BE2C (cell line): ENCODE measurements around the gene FOXJ1.
A peak's percentile ranks its signal among the peaks of the same experiment; 100 is the strongest.

Experiments
- DNase-seq: peaks from one replicate; pipeline ENCODE4 v3.0.0-alpha.2; 2020
- H3K27me3 ChIP-seq: fragments of 250-450 bp; sonication (Bioruptor Pico); 2 replicates; pipeline ENCODE4 v1.5.1; 2020; ENCODE audit warnings: mild to moderate bottlenecking
- H3K36me3 ChIP-seq: fragments of 250-450 bp; sonication (Bioruptor Pico); 2 replicates; pipeline ENCODE4 v1.5.1; 2020; ENCODE audit warnings: mild to moderate bottlenecking
- H3K4me1 ChIP-seq: fragments of 250-450 bp; sonication (Bioruptor Pico); 2 replicates; pipeline ENCODE4 v1.5.1; 2020
- H3K4me3 ChIP-seq: 2 replicates; pipeline ENCODE4 v1.5.1; 2011; ENCODE audit warnings: low read depth, low read length
- H3K9me3 ChIP-seq: fragments of 250-450 bp; sonication (Bioruptor Pico); 2 replicates; pipeline ENCODE4 v1.5.1; 2020
- CTCF ChIP-seq: IDR thresholded peaks from 2 replicates; pipeline ENCODE4 v1.5.1; 2012; ENCODE audit warnings: mild to moderate bottlenecking, low read depth, low read length

Gene FOXJ1

GRCh38 chr17:76155988-76156661, 15.1 kb upstream of the FOXJ1 start:
- Histone ChIP-seq H3K9me3 (no peaks in the 10 kb centered on the region), H3K4me3 (no peak overlapping the region), H3K27me3 (no peaks in the 10 kb centered on the region), H3K4me1 (no peaks in the 10 kb centered on the region), H3K36me3 (no peaks in the 10 kb centered on the region)
- no peak for TF ChIP-seq CTCF
- no peak for DNase-seq

- TF ChIP-seq CTCF = no peak
- no peaks in the 10 kb centered on the region for H3K27me3 ChIP-seq
- H3K36me3 ChIP-seq = no peaks in the 10 kb centered on the region
- no peak for DNase-seq
- no peaks in the 10 kb centered on the region for H3K4me1 ChIP-seq
- H3K4me3 ChIP-seq = no peak overlapping the region
- no peaks in the 10 kb centered on the region for H3K9me3 ChIP-seq
These were observed 14.1 kb upstream of the FOXJ1 start for GRCh38 chr17:76154936-76155845.

GRCh38 chr17:76154292-76154691, 13.2 kb upstream of the FOXJ1 start:
- no peak overlapping the region for H3K4me3 ChIP-seq
- no peaks in the 10 kb centered on the region for H3K27me3 ChIP-seq
- no peaks in the 10 kb centered on the region for H3K9me3 ChIP-seq
- no peaks in the 10 kb centered on the region for H3K36me3 ChIP-seq
- no peak for DNase-seq
- H3K4me1 ChIP-seq = no peaks in the 10 kb centered on the region
- TF ChIP-seq CTCF = no peak

DNA sequence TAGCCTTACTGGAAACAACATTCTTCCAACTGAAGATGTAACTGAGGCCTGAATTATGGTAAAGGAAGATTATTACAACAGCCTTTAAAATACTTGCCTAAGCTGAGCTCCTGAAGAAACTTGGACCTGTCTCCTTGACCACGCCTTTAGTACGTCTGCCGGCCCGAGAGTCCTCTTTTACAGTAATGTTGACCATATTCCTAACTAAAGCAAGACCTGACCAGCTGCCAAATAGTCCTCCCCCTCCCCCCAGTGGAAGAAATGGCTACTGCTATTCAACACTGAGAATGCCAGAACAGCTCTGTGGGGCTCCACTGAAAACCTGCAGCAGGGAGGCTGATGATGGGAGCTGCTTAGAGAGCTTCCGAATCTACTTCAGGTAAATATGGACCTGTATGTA, 12.6 kb upstream of the FOXJ1 start:
- no peaks in the 10 kb centered on the region for H3K36me3 ChIP-seq
- TF ChIP-seq CTCF = peak; percentile 16; the same call in 1 of the 2 replicates
- no peaks in the 10 kb centered on the region for H3K4me1 ChIP-seq
- DNase-seq = no peak
- no peak overlapping the region for H3K4me3 ChIP-seq
- no peaks in the 10 kb centered on the region for H3K9me3 ChIP-seq
- no peaks in the 10 kb centered on the region for H3K27me3 ChIP-seq

DNA sequence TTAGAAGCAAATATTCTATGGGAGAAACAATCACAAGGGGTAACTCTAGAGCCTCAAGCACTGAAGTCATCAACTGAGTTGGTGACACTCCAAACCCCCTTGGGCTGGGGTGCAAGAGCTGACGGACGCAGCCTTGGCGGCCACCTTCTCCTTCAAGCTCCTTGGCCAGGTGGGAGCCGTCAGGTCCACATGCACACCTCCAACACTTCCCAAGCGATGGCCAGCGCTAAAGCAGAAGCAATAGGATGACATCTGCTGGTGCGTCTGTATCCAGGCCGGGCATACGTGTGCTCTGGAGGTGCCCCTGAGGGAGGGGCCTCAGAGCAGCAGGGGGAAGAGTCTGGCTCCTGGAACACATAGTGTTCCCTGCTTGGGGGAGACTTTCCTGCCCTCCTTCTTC, 12.2 kb upstream of the FOXJ1 start:
- no peaks in the 10 kb centered on the region for H3K27me3 ChIP-seq
- H3K9me3 ChIP-seq = no peaks in the 10 kb centered on the region
- no peak for DNase-seq
- no peak overlapping the region for H3K4me3 ChIP-seq
- no peaks in the 10 kb centered on the region for H3K36me3 ChIP-seq
- H3K4me1 ChIP-seq = no peaks in the 10 kb centered on the region
- TF ChIP-seq CTCF = no peak

DNA sequence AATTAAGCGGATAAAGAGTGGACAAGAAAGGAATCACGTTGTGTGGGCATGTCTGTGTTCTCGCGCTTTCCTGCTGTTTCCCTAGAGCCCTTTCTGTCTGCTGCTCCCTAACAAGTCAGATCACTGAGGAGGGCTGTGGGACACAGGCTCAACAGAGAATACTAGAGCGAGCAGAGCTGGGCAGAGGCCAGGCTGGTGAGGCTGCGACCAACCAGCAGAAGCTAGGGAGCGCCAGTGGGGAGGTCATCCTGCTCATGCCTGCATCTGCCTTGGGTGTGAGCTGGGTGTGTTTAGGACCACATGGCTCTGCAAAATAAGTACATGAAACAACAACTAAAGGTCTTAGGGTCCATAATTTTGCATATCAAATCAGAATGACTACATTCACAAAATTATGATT, 11.5 kb upstream of the FOXJ1 start:
- no peaks in the 10 kb centered on the region for H3K27me3 ChIP-seq
- H3K4me3 ChIP-seq = no peak overlapping the region
- TF ChIP-seq CTCF = 0 out of 2 replicates have a peak, but pooled peaks have one; percentile 8
- H3K9me3 ChIP-seq = no peaks in the 10 kb centered on the region
- no peak for DNase-seq
- H3K4me1 ChIP-seq = no peaks in the 10 kb centered on the region
- H3K36me3 ChIP-seq = no peaks in the 10 kb centered on the region
